ENCODE measurements around the gene LPIN1.
A peak's percentile ranks its signal among the peaks of the same experiment; 100 is the strongest.
"Not testable (repeated sequence)": the region's sequence is repeated elsewhere in the genome, so short reads cannot be mapped to it uniquely, and the experiment has no call there.

Gene LPIN1

GRCh38 chr2:11744631-11745394 is 1.6 kb upstream of the LPIN1 start:
- peak; percentile 32 to 37 for DNase-seq

- no peak for DNase-seq
These were observed 638 bp upstream of the LPIN1 start for GRCh38 chr2:11745613-11746375.

GRCh38 chr2:11746807-11747459 is 501 bp downstream of the LPIN1 start:
- peak in 1 of 2 donors; percentile 19 for DNase-seq

- peak in 1 of 2 donors; percentile 17 for DNase-seq
These were observed 1.8 kb downstream of the LPIN1 start for GRCh38 chr2:11748018-11748860.

GRCh38 chr2:11748861-11749645 is 2.6 kb downstream of the LPIN1 start:
- no peak for DNase-seq

- DNase-seq: peak; percentile 18 to 42
These were observed 3.4 kb downstream of the LPIN1 start for GRCh38 chr2:11749646-11750349.

GRCh38 chr2:11750422-11750821 is 4.0 kb downstream of the LPIN1 start:
- DNase-seq: peak; percentile 67 to 85

- peak in 1 of 2 donors; percentile 59 for DNase-seq
These were observed 4.5 kb downstream of the LPIN1 start for GRCh38 chr2:11750917-11751316.

GRCh38 chr2:11752906-11753305 is 6.5 kb downstream of the LPIN1 start:
- no peak for DNase-seq

GRCh38 chr2:11753452-11753885 is 7.0 kb downstream of the LPIN1 start:
- peak; percentile 72 to 79 for DNase-seq

GRCh38 chr2:11753886-11754699 is 7.7 kb downstream of the LPIN1 start:
- peak; percentile 70 to 80 for DNase-seq

- no peak for DNase-seq
These were observed 8.2 kb downstream of the LPIN1 start for GRCh38 chr2:11754700-11755015.

- DNase-seq: peak; percentile 62 to 83
These were observed 10.7 kb downstream of the LPIN1 start for GRCh38 chr2:11757101-11757500.

- no peak for DNase-seq
These were observed 11.8 kb downstream of the LPIN1 start for GRCh38 chr2:11758187-11758586.

- no peak for DNase-seq
These were observed 12.2 kb downstream of the LPIN1 start for GRCh38 chr2:11758647-11759046.

- DNase-seq: not testable (repeated sequence)
These were observed 12.9 kb downstream of the LPIN1 start for GRCh38 chr2:11759182-11759975.

- DNase-seq: no peak
These were observed 14.8 kb downstream of the LPIN1 start for GRCh38 chr2:11761259-11761658.

- DNase-seq: no peak
These were observed 15.6 kb downstream of the LPIN1 start for GRCh38 chr2:11762031-11762430.

- no peak for DNase-seq
These were observed 16.5 kb downstream of the LPIN1 start for GRCh38 chr2:11762799-11763461.

Data from CD4-positive, alpha-beta T cell treated with Interferon alpha-2 for 1 hour (primary cell).